ENCODE measurements around the gene F10. TPM values are rescaled to one million over a fixed set of nuclear protein-coding genes. Genes with fewer than 3 reads are reported as not detected.

Gene F10
- total and polyA plus RNA-seq, 4 donors: 2.5 to 18.8 (median 7.7) TPM

DNA sequence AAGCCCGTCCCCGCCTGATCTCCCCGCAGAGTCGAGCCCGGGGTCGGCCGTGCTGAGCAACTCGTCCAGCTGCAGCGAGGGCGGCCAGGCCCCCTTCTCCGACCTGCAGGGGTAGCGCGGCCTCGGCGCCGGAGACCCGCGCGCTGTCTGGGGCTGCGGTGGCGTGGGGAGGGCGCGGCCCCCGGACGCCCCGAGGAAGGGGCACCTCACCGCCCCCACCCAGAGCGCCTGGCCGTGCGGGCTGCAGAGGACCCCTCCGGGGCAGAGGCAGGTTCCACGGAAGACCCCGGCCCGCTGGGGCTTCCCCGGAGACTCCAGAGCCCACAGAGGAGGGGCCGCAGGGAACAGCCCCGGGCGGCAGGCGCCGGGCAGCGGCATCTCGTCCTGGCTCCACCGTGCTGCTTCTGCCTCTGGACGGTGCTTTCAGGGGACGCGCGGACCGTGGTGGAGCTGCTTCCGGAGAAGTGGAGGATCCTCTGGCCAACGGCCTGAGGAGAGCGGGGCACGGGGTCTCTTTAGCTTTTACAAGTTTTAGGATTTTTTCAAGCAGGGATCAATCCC lies 25.8 kb upstream of the F10 start:
- ATAC-seq (ENCODE audit: insufficient read depth, low FRiP score) (no peak), DNase-seq (no peak)
- Histone ChIP-seq H3K4me3 (no peak overlapping the region), H3K27ac (ENCODE audit: low read depth in 1 of 2, low read length in 1 of 2) (no peak overlapping the region), H3K9me3 (ENCODE audit: control insufficient read depth in 4 of 4, insufficient read depth in 3 of 4, low read length in 3 of 4) (no peaks in the 10 kb centered on the region), H3K27me3 (ENCODE audit: control insufficient read depth in 3 of 3, insufficient read depth in 3 of 3, low read length in 2 of 3) (peaks cover 0 to 10% (median 2%) of the 10 kb centered on the region in 3 donors), H3K4me1 (ENCODE audit: control insufficient read depth in 5 of 5, insufficient read depth in 5 of 5, low read length in 5 of 5) (peaks cover 0 to 6% (median 0%) of the 10 kb centered on the region in 5 donors), H3K36me3 (ENCODE audit: control insufficient read depth in 4 of 4, insufficient read depth in 4 of 4, low read length in 4 of 4) (peaks cover 0 to 5% (median 0%) of the 10 kb centered on the region in 4 donors), H3K9ac (ENCODE audit: insufficient read depth in 1 of 2, low read length in 2 of 2) (no peak overlapping the region)
- TF ChIP-seq, protein P1, sequence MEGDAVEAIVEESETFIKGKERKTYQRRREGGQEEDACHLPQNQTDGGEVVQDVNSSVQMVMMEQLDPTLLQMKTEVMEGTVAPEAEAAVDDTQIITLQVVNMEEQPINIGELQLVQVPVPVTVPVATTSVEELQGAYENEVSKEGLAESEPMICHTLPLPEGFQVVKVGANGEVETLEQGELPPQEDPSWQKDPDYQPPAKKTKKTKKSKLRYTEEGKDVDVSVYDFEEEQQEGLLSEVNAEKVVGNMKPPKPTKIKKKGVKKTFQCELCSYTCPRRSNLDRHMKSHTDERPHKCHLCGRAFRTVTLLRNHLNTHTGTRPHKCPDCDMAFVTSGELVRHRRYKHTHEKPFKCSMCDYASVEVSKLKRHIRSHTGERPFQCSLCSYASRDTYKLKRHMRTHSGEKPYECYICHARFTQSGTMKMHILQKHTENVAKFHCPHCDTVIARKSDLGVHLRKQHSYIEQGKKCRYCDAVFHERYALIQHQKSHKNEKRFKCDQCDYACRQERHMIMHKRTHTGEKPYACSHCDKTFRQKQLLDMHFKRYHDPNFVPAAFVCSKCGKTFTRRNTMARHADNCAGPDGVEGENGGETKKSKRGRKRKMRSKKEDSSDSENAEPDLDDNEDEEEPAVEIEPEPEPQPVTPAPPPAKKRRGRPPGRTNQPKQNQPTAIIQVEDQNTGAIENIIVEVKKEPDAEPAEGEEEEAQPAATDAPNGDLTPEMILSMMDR (IDR thresholded peaks at IDR 0.05; ENCODE audit: control extremely low read depth, extremely low read depth): no peak
- WGBS, 2 donors: 93 to 97% methylated on average over 52 of the region's 52 CpGs

DNA sequence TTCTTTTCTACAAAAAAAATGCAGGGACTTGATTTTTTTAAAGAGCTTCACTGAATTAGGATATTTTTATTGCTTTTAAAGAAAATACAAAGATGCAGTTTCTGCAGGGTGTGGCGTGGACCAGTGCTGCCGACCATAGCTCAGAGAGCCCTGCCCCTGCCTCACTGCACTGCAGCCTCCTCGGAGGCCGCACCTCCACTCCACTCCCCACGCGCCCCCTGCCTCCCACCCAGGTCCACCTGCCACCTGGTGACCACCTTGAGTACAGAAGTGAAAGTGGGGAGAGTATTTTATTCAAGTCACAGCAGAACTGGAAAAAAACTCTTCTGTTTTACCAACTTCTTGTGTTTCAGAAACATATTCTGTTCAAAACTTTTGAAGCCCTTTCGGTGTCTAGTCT lies 24.9 kb upstream of the F10 start:
- no peak overlapping the region for H3K4me3 ChIP-seq
- 90 to 91% methylated on average over 7 of the region's 7 CpGs for WGBS, 2 donors
- H3K4me1 ChIP-seq (ENCODE audit: control insufficient read depth in 5 of 5, insufficient read depth in 5 of 5, low read length in 5 of 5): peaks cover 0 to 6% (median 0%) of the 10 kb centered on the region in 5 donors
- ATAC-seq (ENCODE audit: insufficient read depth, low FRiP score) (no peak), DNase-seq (no peak)
- TF ChIP-seq, protein P1 (IDR thresholded peaks at IDR 0.05; ENCODE audit: control extremely low read depth, extremely low read depth): no peak
- H3K27ac ChIP-seq (ENCODE audit: low read depth in 1 of 2, low read length in 1 of 2): no peak overlapping the region
- H3K9ac ChIP-seq (ENCODE audit: insufficient read depth in 1 of 2, low read length in 2 of 2): no peak overlapping the region
- no peaks in the 10 kb centered on the region for H3K9me3 ChIP-seq (ENCODE audit: control insufficient read depth in 4 of 4, insufficient read depth in 3 of 4, low read length in 3 of 4)
- H3K36me3 ChIP-seq (ENCODE audit: control insufficient read depth in 4 of 4, insufficient read depth in 4 of 4, low read length in 4 of 4): peaks cover 0 to 5% (median 0%) of the 10 kb centered on the region in 4 donors
- peaks cover 0 to 10% (median 2%) of the 10 kb centered on the region in 3 donors for H3K27me3 ChIP-seq (ENCODE audit: control insufficient read depth in 3 of 3, insufficient read depth in 3 of 3, low read length in 2 of 3)

DNA sequence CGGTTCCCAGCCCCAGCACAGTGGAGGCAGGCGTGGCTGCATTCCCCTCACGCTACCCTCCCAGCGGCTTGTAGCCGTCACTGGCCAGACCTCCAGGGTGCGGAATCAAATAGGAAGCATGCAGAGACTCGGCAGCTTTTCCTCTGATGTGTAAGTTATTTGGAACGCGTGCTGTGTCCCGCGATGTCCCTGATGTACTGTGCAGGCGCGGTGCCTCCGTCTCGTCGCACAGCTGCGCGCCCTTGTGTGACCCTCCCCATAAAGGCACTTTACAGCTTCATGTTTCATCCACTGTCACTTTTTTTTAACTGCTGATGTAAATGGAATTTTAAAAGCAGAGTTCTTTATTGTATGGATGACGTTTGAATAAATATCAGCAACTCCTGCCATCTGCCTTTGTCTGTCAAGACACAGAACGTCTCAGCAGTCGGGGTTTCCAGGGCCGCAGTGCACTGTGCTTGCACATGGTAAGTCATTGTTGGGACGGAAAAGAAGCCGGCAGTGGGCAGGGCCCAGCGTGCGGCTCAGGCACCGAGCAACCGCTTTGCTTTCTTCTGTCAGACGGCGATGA lies 24.4 kb upstream of the F10 start:
- Histone ChIP-seq H3K27me3 (ENCODE audit: control insufficient read depth in 3 of 3, insufficient read depth in 3 of 3, low read length in 2 of 3) (peaks cover 0 to 10% (median 2%) of the 10 kb centered on the region in 3 donors), H3K9ac (ENCODE audit: insufficient read depth in 1 of 2, low read length in 2 of 2) (no peak overlapping the region), H3K4me3 (no peak overlapping the region), H3K4me1 (ENCODE audit: control insufficient read depth in 5 of 5, insufficient read depth in 5 of 5, low read length in 5 of 5) (peaks cover 0 to 6% (median 0%) of the 10 kb centered on the region in 5 donors), H3K27ac (ENCODE audit: low read depth in 1 of 2, low read length in 1 of 2) (no peak overlapping the region), H3K9me3 (ENCODE audit: control insufficient read depth in 4 of 4, insufficient read depth in 3 of 4, low read length in 3 of 4) (no peaks in the 10 kb centered on the region), H3K36me3 (ENCODE audit: control insufficient read depth in 4 of 4, insufficient read depth in 4 of 4, low read length in 4 of 4) (peaks cover 0 to 5% (median 0%) of the 10 kb centered on the region in 4 donors)
- no peak for ATAC-seq (ENCODE audit: insufficient read depth, low FRiP score)
- TF ChIP-seq, protein P1 (IDR thresholded peaks at IDR 0.05; ENCODE audit: control extremely low read depth, extremely low read depth): no peak
- DNase-seq: peak; percentile 67 to 73 (median 68)
- 78 to 88% methylated on average over 30 of the region's 30 CpGs for WGBS, 2 donors

All from lung (tissue), 12 donors.